Immature natural killer cell (primary cell): ENCODE measurements around the gene AP1S2. TPM values are rescaled to one million over a fixed set of nuclear protein-coding genes. Genes with fewer than 3 reads are reported as not detected.

Experiments used
- polyA plus RNA-seq, 3 donors: library from polyadenylated mRNA; unstranded; fragments of 300-500 nt; fragmentation: Illumina TruSeq; gene quantifications; one replicate each; pipeline ENCODE4 v1.2.3, GENCODE V29; 2021

AP1S2 gene
- polyA plus RNA-seq, 3 donors from 2014 or later = 49.2 to 83.4 (median 71.3) TPM

Other genes with a start within 250 kb of the AP1S2 start
- under 1 TPM in 1 of 3 donors, not detected in 2; 0.61 TPM for gene CLTRN, start 190.0 kb downstream of the AP1S2 start, polyA plus RNA-seq
- 10 to 100 TPM; 66.3 to 79.1 (median 73.4) TPM for gene CA5B, start 116.5 kb downstream of the AP1S2 start, polyA plus RNA-seq
- 10 to 100 TPM; 13.5 to 34.1 (median 15.7) TPM for gene ZRSR2, start 64.3 kb downstream of the AP1S2 start, polyA plus RNA-seq